GM10266 (cell line): ENCODE results near the gene SLC25A45.

Experiments
- DNase-seq: peaks from one replicate; pipeline ENCODE4 v3.0.0; 2012; ENCODE audit errors: extremely low spot score
- CTCF ChIP-seq: IDR thresholded peaks from 2 replicates; pipeline ENCODE4 v1.5.1; 2012; ENCODE audit warnings: mild to moderate bottlenecking, low read depth; ENCODE audit not compliant: control insufficient read depth, insufficient read depth; ENCODE audit errors: missing control alignments

Gene SLC25A45, protein sequence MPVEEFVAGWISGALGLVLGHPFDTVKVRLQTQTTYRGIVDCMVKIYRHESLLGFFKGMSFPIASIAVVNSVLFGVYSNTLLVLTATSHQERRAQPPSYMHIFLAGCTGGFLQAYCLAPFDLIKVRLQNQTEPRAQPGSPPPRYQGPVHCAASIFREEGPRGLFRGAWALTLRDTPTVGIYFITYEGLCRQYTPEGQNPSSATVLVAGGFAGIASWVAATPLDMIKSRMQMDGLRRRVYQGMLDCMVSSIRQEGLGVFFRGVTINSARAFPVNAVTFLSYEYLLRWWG

GRCh38 chr11:65382033-65382803 lies at the start of gene SLC25A45:
SLC25A45 (minus strand) TSS chr11:65382646; CDS start chr11:65381951, 695 bp downstream.
- TF ChIP-seq CTCF, result peak; percentile 79
- peak; percentile 81 for DNase-seq

- no peak for TF ChIP-seq CTCF
- DNase-seq, result no peak
Observed at GRCh38 chr11:65431451-65432099, 49.1 kb upstream of the SLC25A45 start.

GRCh38 chr11:65430406-65431217 lies 48.2 kb upstream of the SLC25A45 start:
- DNase-seq, result no peak

GRCh38 chr11:65429724-65430405 lies 47.4 kb upstream of the SLC25A45 start:
- no peak for DNase-seq
- no peak for TF ChIP-seq CTCF

More at GRCh38 chr11:65430406-65431217, 48.2 kb upstream of the SLC25A45 start:
- no peak for TF ChIP-seq CTCF

DNA sequence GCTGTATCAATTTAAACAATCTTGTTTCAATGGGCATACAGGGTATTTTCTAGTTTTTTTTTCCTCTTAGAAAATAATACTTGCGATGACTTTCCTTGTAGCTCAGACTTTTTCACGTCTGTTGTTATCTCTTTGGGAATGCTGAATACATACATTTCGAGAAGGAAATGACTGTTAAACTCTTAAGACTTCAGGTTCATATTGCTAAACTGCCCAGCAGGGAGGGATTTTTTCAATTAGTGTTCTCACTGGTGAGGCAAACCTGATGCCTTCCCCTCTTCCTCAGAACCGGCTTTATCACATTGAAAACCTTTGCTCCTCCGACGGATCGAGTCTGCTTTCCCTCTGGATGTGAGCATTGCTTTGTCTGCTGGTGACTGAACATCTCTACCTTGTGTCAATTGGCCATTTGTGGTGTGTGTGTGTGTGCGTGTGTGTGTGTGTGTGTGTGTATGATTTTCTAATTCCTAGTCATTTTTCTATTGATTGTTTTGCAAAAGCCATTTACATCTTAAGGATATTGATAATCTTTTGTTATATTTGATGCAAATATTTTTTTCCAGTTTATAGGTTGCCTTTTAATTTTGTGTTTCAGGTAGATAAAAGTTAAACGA lies 46.7 kb upstream of the SLC25A45 start:
- TF ChIP-seq CTCF, result no peak
- DNase-seq, result no peak

GRCh38 chr11:65428578-65429067 lies 46.2 kb upstream of the SLC25A45 start:
- no peak for TF ChIP-seq CTCF
- no peak for DNase-seq
